BLaER1 treated with 17β-estradiol and CSF1 and Interleukin-3, amounts not matched to agents 10 nM and 100 nM (cell line): ENCODE measurements around the gene SOBP.
"Not testable (repeated sequence)": the region's sequence is repeated elsewhere in the genome, so short reads cannot be mapped to it uniquely, and the experiment has no call there.

Source experiments
- H3K27ac ChIP-seq, 11 experiments: shearing (Covaris generic); formaldehyde crosslinking; 2 replicates each; pipeline ENCODE4 v1.8.1; 2022
- H3K27me3 ChIP-seq, 11 experiments: shearing (Covaris generic); formaldehyde crosslinking; 2 replicates each; pipeline ENCODE4 v1.8.1; 2022
- H3K36me3 ChIP-seq, 11 experiments: shearing (Covaris generic); formaldehyde crosslinking; 2 replicates each; pipeline ENCODE4 v1.8.1; 2022
- H3K4me1 ChIP-seq, 10 experiments: shearing (Covaris generic); formaldehyde crosslinking; 2 replicates each; pipeline ENCODE4 v1.8.1; 2022
- H3K4me2 ChIP-seq, 11 experiments: shearing (Covaris generic); formaldehyde crosslinking; 2 replicates each; pipeline ENCODE4 v1.8.1; 2022
- H3K4me3 ChIP-seq, 10 experiments: shearing (Covaris generic); formaldehyde crosslinking; 2 replicates each; pipeline ENCODE4 v1.8.1; 2022
- H3K9ac ChIP-seq, 11 experiments: shearing (Covaris generic); formaldehyde crosslinking; 2 replicates each; pipeline ENCODE4 v1.8.1; 2022
- H3K9me3 ChIP-seq, 11 experiments: shearing (Covaris generic); formaldehyde crosslinking; replicated peaks in 1 of 11; 2 replicates each; pipeline ENCODE4 v1.8.1; 2022
- H4K20me1 ChIP-seq, 11 experiments: shearing (Covaris generic); formaldehyde crosslinking; 2 replicates each; pipeline ENCODE4 v1.8.1; 2022
- Cebpa-rat ChIP-seq, 11 experiments: shearing (Covaris generic); IDR thresholded peaks; 2 replicates each; pipeline ENCODE4 v1.8.1; 2022

Gene SOBP

GRCh38 chr6:107542192-107542668 lies 52.3 kb downstream of the SOBP start:
- Histone ChIP-seq H3K4me2 (no peak overlapping the region), H3K9me3 (no peaks in the 10 kb centered on the region), H3K27ac (no peak overlapping the region), H4K20me1 (no peaks in the 10 kb centered on the region), H3K9ac (no peak overlapping the region), H3K27me3 (no peaks in the 10 kb centered on the region), H3K4me3 (no peak overlapping the region), H3K36me3 (no peaks in the 10 kb centered on the region), H3K4me1 (no peaks in the 10 kb centered on the region)
- TF ChIP-seq Cebpa-rat (IDR thresholded peaks at IDR 0.05), result no peak

- Histone ChIP-seq H3K4me3 (no peak overlapping the region), H4K20me1 (no peaks in the 10 kb centered on the region), H3K27me3 (no peaks in the 10 kb centered on the region), H3K36me3 (no peaks in the 10 kb centered on the region), H3K27ac (no peak overlapping the region), H3K4me1 (no peaks in the 10 kb centered on the region), H3K4me2 (no peak overlapping the region), H3K9ac (no peak overlapping the region), H3K9me3 (no peaks in the 10 kb centered on the region)
- no peak for TF ChIP-seq Cebpa-rat (IDR thresholded peaks at IDR 0.05)
Observed at GRCh38 chr6:107543088-107543487, 53.2 kb downstream of the SOBP start.

- Histone ChIP-seq H3K9me3 (no peaks in the 10 kb centered on the region), H3K27ac (no peak overlapping the region), H3K9ac (no peak overlapping the region), H3K4me2 (no peak overlapping the region), H3K4me3 (no peak overlapping the region), H3K36me3 (no peaks in the 10 kb centered on the region), H4K20me1 (no peaks in the 10 kb centered on the region), H3K4me1 (no peaks in the 10 kb centered on the region), H3K27me3 (no peaks in the 10 kb centered on the region)
- TF ChIP-seq Cebpa-rat (IDR thresholded peaks at IDR 0.05), result no peak
Observed at GRCh38 chr6:107543567-107543966, 53.6 kb downstream of the SOBP start.

- no peaks in the 10 kb centered on the region for H3K36me3 ChIP-seq
- H3K9ac ChIP-seq, result no peak overlapping the region
- TF ChIP-seq Cebpa-rat (IDR thresholded peaks at IDR 0.05), result no peak
- H3K4me2 ChIP-seq, result no peak overlapping the region
- no peaks in the 10 kb centered on the region for H3K27me3 ChIP-seq
- H4K20me1 ChIP-seq, result no peaks in the 10 kb centered on the region
- no peak overlapping the region for H3K27ac ChIP-seq
- no peak overlapping the region for H3K4me3 ChIP-seq
- no peaks in the 10 kb centered on the region for H3K9me3 ChIP-seq
- peaks cover 12 to 15% (median 13%) of the 10 kb centered on the region in 10 experiments for H3K4me1 ChIP-seq
Observed at GRCh38 chr6:107545763-107546162, 55.8 kb downstream of the SOBP start.

- Histone ChIP-seq H3K9ac (no peak overlapping the region), H3K4me1 (peaks cover 18 to 26% (median 24%) of the 10 kb centered on the region in 10 experiments), H3K27me3 (no peaks in the 10 kb centered on the region), H3K27ac (no peak overlapping the region), H3K36me3 (no peaks in the 10 kb centered on the region), H3K4me2 (no peak overlapping the region), H4K20me1 (no peaks in the 10 kb centered on the region), H3K4me3 (no peak overlapping the region), H3K9me3 (no peaks in the 10 kb centered on the region)
- TF ChIP-seq Cebpa-rat (IDR thresholded peaks at IDR 0.05), result no peak
Observed at GRCh38 chr6:107546691-107547450, 57.0 kb downstream of the SOBP start.

- no peak overlapping the region for H3K9ac ChIP-seq
- H3K4me2 ChIP-seq, result no peak overlapping the region
- H3K27ac ChIP-seq, result no peak overlapping the region
- H3K27me3 ChIP-seq, result no peaks in the 10 kb centered on the region
- peaks cover 18 to 29% (median 25%) of the 10 kb centered on the region in 10 experiments for H3K4me1 ChIP-seq
- no peaks in the 10 kb centered on the region for H3K36me3 ChIP-seq
- H4K20me1 ChIP-seq, result no peaks in the 10 kb centered on the region
- H3K9me3 ChIP-seq, result no peaks in the 10 kb centered on the region
- no peak for TF ChIP-seq Cebpa-rat (IDR thresholded peaks at IDR 0.05)
- no peak overlapping the region for H3K4me3 ChIP-seq
Observed at GRCh38 chr6:107547451-107547840, 57.5 kb downstream of the SOBP start.

- no peaks in the 10 kb centered on the region for H3K36me3 ChIP-seq
- no peaks in the 10 kb centered on the region for H4K20me1 ChIP-seq
- no peak for TF ChIP-seq Cebpa-rat (IDR thresholded peaks at IDR 0.05)
- no peaks in the 10 kb centered on the region for H3K27me3 ChIP-seq
- H3K9me3 ChIP-seq, result no peaks in the 10 kb centered on the region
- peak overlapping the region in 2 of 10 experiments; percentile 5 to 14; a peak in 2 of 20 replicates for H3K4me3 ChIP-seq
- peak overlapping the region; percentile 67 to 89 (median 79) for H3K4me2 ChIP-seq
- peak overlapping the region in 7 of 11 experiments; percentile 11 to 62 (median 42); a peak in 13 of 22 replicates for H3K27ac ChIP-seq
- H3K4me1 ChIP-seq, result peaks cover 18 to 32% (median 25%) of the 10 kb centered on the region in 10 experiments
- H3K9ac ChIP-seq, result peak overlapping the region in 2 of 11 experiments; percentile 28 to 29; a peak in 2 of 22 replicates
Observed at GRCh38 chr6:107550241-107550840, 60.4 kb downstream of the SOBP start.

GRCh38 chr6:107550906-107551305 lies 61.0 kb downstream of the SOBP start:
- Histone ChIP-seq H3K27ac (peak overlapping the region in 7 of 11 experiments; percentile 11 to 62 (median 42); a peak in 12 of 22 replicates), H3K4me3 (peak overlapping the region in 2 of 10 experiments; percentile 5 to 14; a peak in 2 of 20 replicates), H3K4me2 (peak overlapping the region; percentile 67 to 89 (median 79)), H3K9me3 (no peaks in the 10 kb centered on the region), H3K4me1 (peaks cover 18 to 32% (median 25%) of the 10 kb centered on the region in 10 experiments), H4K20me1 (no peaks in the 10 kb centered on the region), H3K9ac (peak overlapping the region in 2 of 11 experiments; percentile 28 to 29; a peak in 2 of 22 replicates), H3K27me3 (no peaks in the 10 kb centered on the region), H3K36me3 (no peaks in the 10 kb centered on the region)
- no peak for TF ChIP-seq Cebpa-rat (IDR thresholded peaks at IDR 0.05)

GRCh38 chr6:107553121-107553520 lies 63.2 kb downstream of the SOBP start:
- not testable (repeated sequence) for H3K27ac ChIP-seq, H3K4me2 ChIP-seq, H3K4me3 ChIP-seq, H3K27me3 ChIP-seq, H3K9ac ChIP-seq, H3K36me3 ChIP-seq, H3K9me3 ChIP-seq, H4K20me1 ChIP-seq
- peaks cover 18 to 32% (median 25%) of the 10 kb centered on the region in 10 experiments for H3K4me1 ChIP-seq
